GM10847 (cell line): ENCODE data around the gene GID8.
A peak's percentile ranks its signal among the peaks of the same experiment; 100 is the strongest.

ENCODE experiments used
- POLR2A ChIP-seq: IDR thresholded peaks from 2 replicates; pipeline ENCODE4 v1.6.1; 2011; ENCODE audit not compliant: insufficient read length; ENCODE audit errors: extremely low read depth

Gene GID8

DNA sequence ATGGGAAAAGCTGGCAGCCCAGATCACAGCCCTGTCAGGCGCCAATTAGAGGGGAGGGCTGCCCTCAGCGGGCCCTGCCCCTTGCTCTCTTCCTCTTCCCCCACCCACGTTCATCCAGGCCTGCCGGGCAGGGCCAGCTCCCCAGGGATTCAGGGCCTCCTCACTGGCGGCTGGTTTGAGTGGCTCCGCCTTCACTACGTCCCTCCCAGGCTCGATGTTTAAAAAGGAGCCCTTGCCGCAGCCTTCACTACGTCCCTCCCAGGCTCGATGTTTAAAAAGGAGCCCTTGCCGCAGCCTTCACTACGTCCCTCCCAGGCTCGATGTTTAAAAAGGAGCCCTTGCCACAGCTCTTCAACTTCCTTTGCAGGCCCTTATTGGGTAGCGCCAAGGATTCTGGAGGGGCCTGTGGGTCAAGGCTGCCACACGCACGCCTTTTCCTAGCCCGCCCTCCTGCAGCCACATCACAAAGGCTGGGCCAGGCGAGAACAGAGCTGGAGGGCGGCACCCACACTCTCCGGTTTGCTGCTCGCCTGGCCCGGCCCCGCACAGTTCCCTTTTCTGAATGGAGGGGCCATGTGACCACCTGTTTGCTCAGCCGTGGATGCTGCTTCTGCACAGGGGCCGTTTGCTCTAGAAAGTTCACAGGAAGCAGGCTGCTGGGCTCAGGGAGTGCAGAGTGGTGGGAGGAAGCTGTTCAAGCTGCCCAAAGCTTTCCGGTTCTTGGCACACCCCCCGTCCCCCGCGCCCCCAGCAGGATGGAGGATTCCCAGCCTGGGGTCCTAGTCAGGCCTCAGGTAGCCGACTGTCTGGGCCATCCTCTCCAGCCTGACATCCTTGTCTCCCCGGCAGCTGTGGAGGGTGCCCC, 16.1 kb downstream of the GID8 start:
- TF ChIP-seq POLR2A = peak; percentile 15

GRCh38 chr20:62955519-62956386, 17.8 kb downstream of the GID8 start:
- TF ChIP-seq POLR2A = no peak

- no peak for TF ChIP-seq POLR2A
These were observed 18.6 kb downstream of the GID8 start for GRCh38 chr20:62956387-62957135.

- no peak for TF ChIP-seq POLR2A
These were observed 19.5 kb downstream of the GID8 start for GRCh38 chr20:62957136-62958117.

- no peak for TF ChIP-seq POLR2A
These were observed 20.6 kb downstream of the GID8 start for GRCh38 chr20:62958388-62959100.

- no peak for TF ChIP-seq POLR2A
These were observed 21.4 kb downstream of the GID8 start for GRCh38 chr20:62959101-62959971.

DNA sequence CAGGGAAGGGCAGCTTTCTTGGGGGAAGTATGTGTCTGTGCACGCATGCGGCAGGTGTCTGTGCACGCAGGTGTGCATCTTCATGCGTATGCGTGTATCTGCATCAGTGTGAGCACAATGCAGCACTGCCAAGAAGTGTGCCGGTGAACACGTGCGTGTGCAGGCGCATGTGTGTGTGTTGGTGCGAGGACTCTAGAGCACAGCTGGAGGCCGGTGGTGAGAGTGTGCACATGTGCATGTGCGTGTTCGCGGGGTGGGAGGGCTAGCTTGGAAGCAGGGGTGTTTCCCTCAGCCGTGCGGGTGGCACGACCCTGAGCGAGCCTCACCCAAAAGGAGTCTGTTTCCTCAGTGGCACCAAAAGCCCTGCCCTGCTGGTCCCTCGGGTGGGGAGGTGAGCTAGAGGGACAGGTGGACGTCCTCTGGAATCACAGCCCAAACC, 22.1 kb downstream of the GID8 start:
- no peak for TF ChIP-seq POLR2A

DNA sequence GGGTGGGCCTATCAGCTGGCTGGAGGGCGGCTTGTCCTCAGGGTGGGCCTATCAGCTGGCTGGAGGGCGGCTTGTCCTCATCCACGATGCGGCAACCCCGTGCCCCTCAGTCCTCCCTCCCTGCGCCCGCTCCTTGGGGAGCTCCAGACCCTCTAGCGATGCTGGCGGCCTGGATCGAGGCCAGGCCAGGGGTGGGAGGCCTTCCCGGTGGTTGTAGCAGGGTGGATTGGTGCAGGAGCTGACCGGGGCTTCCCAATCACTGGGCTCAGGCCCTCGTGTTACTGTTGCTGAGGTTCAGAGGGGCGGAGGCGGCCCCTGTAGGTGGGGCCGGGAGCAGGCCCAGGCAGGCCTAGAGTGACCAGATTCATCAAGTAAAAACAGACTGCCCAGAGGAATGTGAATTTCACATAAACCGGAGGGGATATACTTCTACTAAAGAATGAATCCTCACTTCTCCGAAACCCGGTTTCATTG, 23.4 kb downstream of the GID8 start:
- TF ChIP-seq POLR2A = no peak

- TF ChIP-seq POLR2A = no peak
These were observed 23.9 kb downstream of the GID8 start for GRCh38 chr20:62961799-62962198.

GRCh38 chr20:62962221-62962879, 24.4 kb downstream of the GID8 start:
- TF ChIP-seq POLR2A = no peak

GRCh38 chr20:62962891-62963613, 25.1 kb downstream of the GID8 start:
- TF ChIP-seq POLR2A = no peak
